ENCODE measurements around the gene CAP1.
"Not testable (repeated sequence)": the region's sequence is repeated elsewhere in the genome, so short reads cannot be mapped to it uniquely, and the experiment has no call there.

Gene CAP1

GRCh38 chr1:40030528-40031135 lies 9.9 kb upstream of the CAP1 start:
- Histone ChIP-seq H3K27me3 (no peaks in the 10 kb centered on the region), H3K4me3 (no peak overlapping the region), H3K4me1 (peaks cover 20% of the 10 kb centered on the region), H3K9ac (no peak overlapping the region), H3K4me2 (no peak overlapping the region), H3K9me3 (no peaks in the 10 kb centered on the region), H4K20me1 (no peaks in the 10 kb centered on the region), H3K36me3 (no peaks in the 10 kb centered on the region), H3K27ac (no peak overlapping the region)
- no peak for TF ChIP-seq Cebpa-rat (IDR thresholded peaks at IDR 0.05)

GRCh38 chr1:40032240-40032891 lies 8.2 kb upstream of the CAP1 start:
- no peak overlapping the region for H3K27ac ChIP-seq

GRCh38 chr1:40034869-40035268 lies 5.7 kb upstream of the CAP1 start:
- no peaks in the 10 kb centered on the region for H3K36me3 ChIP-seq
- peak overlapping the region; percentile 17; the same call in 1 of the 2 replicates for H3K9ac ChIP-seq
- peak overlapping the region; percentile 70 for H3K4me2 ChIP-seq
- TF ChIP-seq Cebpa-rat (IDR thresholded peaks at IDR 0.05): no peak
- H4K20me1 ChIP-seq: no peaks in the 10 kb centered on the region
- H3K27ac ChIP-seq: peak overlapping the region; percentile 51
- H3K4me1 ChIP-seq: peaks cover 54% of the 10 kb centered on the region
- no peak overlapping the region for H3K4me3 ChIP-seq
- no peaks in the 10 kb centered on the region for H3K9me3 ChIP-seq
- H3K27me3 ChIP-seq: no peaks in the 10 kb centered on the region

More at GRCh38 chr1:40032240-40032891, 8.2 kb upstream of the CAP1 start:
- no peaks in the 10 kb centered on the region for H4K20me1 ChIP-seq
- no peaks in the 10 kb centered on the region for H3K9me3 ChIP-seq
- H3K27me3 ChIP-seq: no peaks in the 10 kb centered on the region
- H3K36me3 ChIP-seq: no peaks in the 10 kb centered on the region
- H3K4me2 ChIP-seq: no peak overlapping the region
- no peak for TF ChIP-seq Cebpa-rat (IDR thresholded peaks at IDR 0.05)
- H3K4me3 ChIP-seq: no peak overlapping the region
- H3K9ac ChIP-seq: no peak overlapping the region
- peaks cover 34% of the 10 kb centered on the region for H3K4me1 ChIP-seq

DNA sequence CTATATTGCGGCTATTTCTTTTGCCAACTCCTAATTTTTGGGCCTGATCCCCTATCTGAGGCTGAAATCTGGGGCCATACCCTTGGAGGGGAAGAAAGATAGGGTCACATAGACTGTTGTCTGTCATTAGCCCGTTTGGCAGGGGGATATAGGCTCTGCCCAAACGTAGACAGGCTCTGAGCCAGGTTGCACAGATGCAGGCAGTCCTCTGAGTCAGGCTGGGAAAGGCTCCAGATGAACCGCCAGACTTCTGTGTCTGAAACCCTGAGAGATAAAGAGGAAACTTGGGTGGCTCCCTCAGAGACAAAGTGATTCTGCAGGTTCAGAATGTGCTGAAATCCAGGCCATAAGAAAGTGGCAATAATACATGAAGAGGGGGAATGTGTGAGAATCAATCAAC lies 4.0 kb upstream of the CAP1 start:
- no peaks in the 10 kb centered on the region for H3K27me3 ChIP-seq
- no peak overlapping the region for H3K9ac ChIP-seq

GRCh38 chr1:40037254-40037653 lies 3.3 kb upstream of the CAP1 start:
- not testable (repeated sequence) for H3K27ac ChIP-seq, H3K27me3 ChIP-seq, H3K4me3 ChIP-seq, H3K9ac ChIP-seq, H3K36me3 ChIP-seq, H3K9me3 ChIP-seq, H3K4me2 ChIP-seq
- Histone ChIP-seq H4K20me1 (peaks cover 16% of the 10 kb centered on the region), H3K4me1 (peaks cover 65% of the 10 kb centered on the region)

More for the DNA sequence above, 4.0 kb upstream of the CAP1 start:
- peaks cover 59% of the 10 kb centered on the region for H3K4me1 ChIP-seq
- H3K4me3 ChIP-seq: no peak overlapping the region
- H4K20me1 ChIP-seq: peaks cover 9% of the 10 kb centered on the region
- peak overlapping the region; percentile 16; the same call in 1 of the 2 replicates for H3K4me2 ChIP-seq
- no peaks in the 10 kb centered on the region for H3K9me3 ChIP-seq
- H3K27ac ChIP-seq: no peak overlapping the region
- TF ChIP-seq Cebpa-rat (IDR thresholded peaks at IDR 0.05): no peak
- H3K36me3 ChIP-seq: no peaks in the 10 kb centered on the region

DNA sequence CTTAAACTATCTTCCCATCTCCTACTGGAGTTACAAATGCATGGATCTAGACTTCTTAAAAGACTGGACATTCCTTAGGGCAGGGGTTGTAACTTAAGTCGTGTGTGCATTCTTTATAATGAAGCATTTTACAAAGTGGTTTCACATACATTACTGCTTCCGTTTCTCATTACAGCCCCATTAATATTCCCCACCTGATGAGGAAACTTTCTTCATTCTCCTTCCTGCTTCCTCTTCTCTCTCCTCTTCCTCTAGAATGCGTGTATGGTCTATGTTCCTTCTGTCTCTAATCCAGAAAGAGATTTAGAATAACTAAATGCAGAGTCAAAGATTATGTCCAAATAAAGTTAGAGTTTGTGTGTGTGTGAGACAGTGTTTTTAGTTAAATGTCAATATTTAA lies 1.8 kb upstream of the CAP1 start:
- Histone ChIP-seq H3K27me3 (no peaks in the 10 kb centered on the region), H3K27ac (peak overlapping the region; percentile 93), H3K36me3 (peaks cover 19% of the 10 kb centered on the region), H3K9ac (peak overlapping the region; percentile 93), H3K9me3 (no peaks in the 10 kb centered on the region), H3K4me3 (peak overlapping the region; percentile 99; the same call in 1 of the 2 replicates), H4K20me1 (peaks cover 30% of the 10 kb centered on the region), H3K4me1 (peaks cover 79% of the 10 kb centered on the region), H3K4me2 (peak overlapping the region; percentile 94)
- TF ChIP-seq Cebpa-rat (IDR thresholded peaks at IDR 0.05): no peak

DNA sequence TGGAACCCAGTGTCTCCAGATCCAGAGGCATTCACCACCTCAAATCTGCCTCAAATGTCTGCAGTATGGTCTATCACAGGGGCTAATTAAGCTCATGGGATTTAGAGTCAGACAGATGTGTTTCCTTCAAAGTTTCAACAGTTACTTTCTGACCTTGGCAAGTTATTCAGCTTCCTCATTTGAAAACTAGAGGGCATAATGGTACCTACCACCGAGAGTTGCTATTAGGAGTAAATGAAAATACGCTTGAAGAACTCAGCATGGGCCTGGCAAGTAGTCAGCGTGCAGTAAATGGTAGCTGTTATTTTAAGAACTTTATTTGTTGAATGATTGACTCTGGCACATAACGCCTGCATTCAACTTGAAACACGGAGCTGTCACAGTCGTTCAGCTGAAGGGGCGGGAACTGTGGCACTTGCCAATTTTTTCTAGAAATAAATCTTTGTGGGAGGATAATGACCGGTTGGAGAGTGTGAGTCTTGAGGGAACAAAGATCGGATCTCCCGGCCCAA lies 1.2 kb upstream of the CAP1 start:
- H3K27ac ChIP-seq: peak overlapping the region; percentile 93
- TF ChIP-seq Cebpa-rat (IDR thresholded peaks at IDR 0.05): no peak
- peaks cover 19% of the 10 kb centered on the region for H3K36me3 ChIP-seq
- H3K4me2 ChIP-seq: peak overlapping the region; percentile 94
- peaks cover 78% of the 10 kb centered on the region for H3K4me1 ChIP-seq
- H3K27me3 ChIP-seq: no peaks in the 10 kb centered on the region
- peak overlapping the region; percentile 99 for H3K4me3 ChIP-seq
- no peaks in the 10 kb centered on the region for H3K9me3 ChIP-seq
- H4K20me1 ChIP-seq: peaks cover 36% of the 10 kb centered on the region
- H3K9ac ChIP-seq: peak overlapping the region; percentile 93

GRCh38 chr1:40039757-40040510 lies 595 bp upstream of the CAP1 start:
- Histone ChIP-seq H3K4me1 (peaks cover 71% of the 10 kb centered on the region), H3K4me2 (peak overlapping the region; percentile 94), H3K4me3 (peak overlapping the region; percentile 99), H3K27ac (peak overlapping the region; percentile 93), H3K9ac (peak overlapping the region; percentile 93), H3K9me3 (no peaks in the 10 kb centered on the region), H4K20me1 (peaks cover 42% of the 10 kb centered on the region), H3K27me3 (no peaks in the 10 kb centered on the region), H3K36me3 (peaks cover 22% of the 10 kb centered on the region)
- TF ChIP-seq Cebpa-rat (IDR thresholded peaks at IDR 0.05): no peak

DNA sequence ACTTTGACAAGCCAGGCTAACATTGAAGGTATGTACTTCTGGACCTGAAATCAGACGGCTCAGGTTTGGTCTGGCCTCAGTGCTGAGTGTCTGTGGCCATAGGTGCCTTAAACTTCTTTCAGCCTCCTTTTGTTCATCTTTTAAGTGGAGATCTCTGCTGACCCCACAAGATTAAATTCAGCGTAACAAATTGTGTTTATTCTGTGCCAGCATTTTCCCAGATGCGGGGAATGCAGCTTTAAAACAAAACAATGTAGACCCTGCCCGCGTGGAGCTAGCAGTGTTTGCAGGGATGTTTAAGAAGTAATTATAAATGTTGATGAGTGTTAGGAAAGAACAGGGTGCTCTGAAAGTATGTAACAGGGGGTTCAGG lies 923 bp downstream of the CAP1 start:
- peaks cover 58% of the 10 kb centered on the region for H4K20me1 ChIP-seq

More for the DNA sequence above, 923 bp downstream of the CAP1 start:
- Histone ChIP-seq H3K4me3 (peak overlapping the region; percentile 99), H3K4me1 (peaks cover 58% of the 10 kb centered on the region), H3K9ac (peak overlapping the region; percentile 93), H3K9me3 (no peaks in the 10 kb centered on the region), H3K27ac (peak overlapping the region; percentile 93), H3K4me2 (peak overlapping the region; percentile 89), H3K36me3 (peaks cover 37% of the 10 kb centered on the region), H3K27me3 (no peaks in the 10 kb centered on the region)
- TF ChIP-seq Cebpa-rat (IDR thresholded peaks at IDR 0.05): no peak

All from BLaER1 (cell line).